ENCODE measurements around the gene TAF1A.
"Not testable (repeated sequence)": the region's sequence is repeated elsewhere in the genome, so short reads cannot be mapped to it uniquely, and the experiment has no call there.

TAF1A gene

DNA sequence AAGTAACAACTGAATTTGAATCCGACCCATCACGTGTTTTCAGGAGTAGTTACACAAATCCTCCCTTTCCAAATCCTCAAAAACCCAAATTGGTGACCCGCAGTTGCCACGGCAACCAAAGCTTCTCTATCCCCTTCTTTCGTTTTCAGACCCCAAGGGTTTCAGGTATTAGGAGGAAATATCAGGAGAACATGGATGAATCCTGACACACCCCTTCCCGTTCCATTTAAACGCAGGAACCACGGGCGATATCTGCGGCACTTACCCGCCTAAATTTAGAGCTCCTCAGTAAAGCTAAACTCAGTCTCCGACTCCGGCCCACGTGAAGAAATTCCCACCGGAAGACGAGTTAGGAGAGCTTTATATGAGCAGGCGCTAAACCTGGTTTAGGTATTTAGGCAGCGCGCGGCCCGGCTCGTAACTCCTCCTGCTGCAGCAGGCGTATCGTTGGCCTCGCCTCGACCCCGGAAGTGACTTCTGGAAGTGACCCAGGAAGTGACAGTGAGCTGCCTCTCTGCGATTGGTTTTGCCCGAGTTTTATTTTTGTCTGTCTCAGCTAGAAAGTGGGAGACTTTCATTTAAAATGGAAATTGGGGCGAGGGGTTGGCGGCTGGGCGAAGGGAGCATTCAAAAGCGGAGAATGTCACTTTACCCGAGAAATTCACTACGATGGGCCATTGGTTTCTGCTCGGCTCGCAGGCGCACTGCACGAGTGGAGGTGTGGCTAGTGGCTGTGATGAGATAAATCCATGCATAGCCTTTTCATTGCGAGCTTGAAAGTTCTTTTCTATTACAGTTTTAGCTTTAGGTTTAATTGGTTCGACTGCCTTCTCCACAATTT is at the start of gene TAF1A:
TSS of gene TAF1A (minus strand) at position 472 of the 841 bp plus-strand sequence.
- peak; percentile 85 for DNase-seq (ENCODE audit: low spot score)

DNA sequence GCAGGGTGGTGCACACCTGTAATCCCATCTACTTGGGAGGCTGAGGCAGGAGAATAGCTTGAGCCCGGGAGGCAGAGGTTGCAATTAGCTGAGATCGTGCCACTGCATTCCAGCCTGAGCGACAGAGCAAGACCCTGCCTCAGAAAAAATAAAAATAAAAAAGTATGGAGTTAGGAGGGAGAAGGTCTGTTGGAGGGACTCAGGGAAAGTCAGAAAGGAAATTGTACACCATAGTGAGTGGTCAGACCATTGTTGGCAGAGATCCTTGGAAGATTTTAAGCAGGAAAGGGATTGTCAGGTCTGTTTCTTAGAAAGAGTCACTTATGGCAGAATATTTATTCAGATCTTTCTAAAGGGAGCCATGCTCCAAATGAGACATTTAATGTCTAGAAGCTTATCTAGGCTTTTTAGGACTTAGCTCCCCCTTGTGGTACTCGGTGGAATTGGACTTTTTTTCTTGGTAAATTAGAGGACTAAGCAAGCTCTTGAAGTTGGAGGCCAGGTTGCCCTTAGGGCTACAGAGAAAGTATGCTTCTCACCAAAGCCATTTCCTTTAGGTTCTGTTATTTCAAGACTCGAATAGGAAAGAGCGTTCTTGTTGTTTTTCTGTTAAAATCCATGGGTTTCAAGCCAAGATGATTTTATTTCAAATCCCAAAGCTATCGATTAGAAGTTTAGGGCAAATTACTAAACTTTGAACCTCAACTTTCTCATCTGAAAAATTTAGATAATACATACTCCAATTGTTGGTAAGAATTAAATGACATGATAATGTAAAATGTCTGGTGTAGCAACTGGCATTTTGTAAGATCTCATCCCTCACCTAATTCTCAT is 44.7 kb upstream of the TAF1A start:
- peak; percentile 52 for DNase-seq (ENCODE audit: low spot score)

DNA sequence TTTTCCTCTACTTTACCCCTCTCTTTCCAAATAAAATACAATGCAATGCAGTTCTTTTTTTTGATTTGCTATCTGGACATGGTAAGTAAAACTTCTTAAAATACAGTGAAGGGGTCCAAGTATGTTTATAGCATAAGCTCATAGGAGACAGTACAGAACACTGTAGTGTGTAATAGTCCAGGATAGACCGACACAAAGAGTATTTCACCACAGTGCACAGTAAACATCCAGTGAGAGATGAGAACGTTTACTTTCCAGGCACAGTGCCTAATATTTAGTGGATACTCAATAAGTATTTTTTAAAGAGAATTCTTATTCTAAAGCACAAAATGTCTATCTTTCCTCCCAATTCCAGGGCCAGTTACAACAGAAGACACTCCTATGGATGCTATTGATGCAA is 43.0 kb upstream of the TAF1A start:
- no peak for DNase-seq (ENCODE audit: low spot score)

DNA sequence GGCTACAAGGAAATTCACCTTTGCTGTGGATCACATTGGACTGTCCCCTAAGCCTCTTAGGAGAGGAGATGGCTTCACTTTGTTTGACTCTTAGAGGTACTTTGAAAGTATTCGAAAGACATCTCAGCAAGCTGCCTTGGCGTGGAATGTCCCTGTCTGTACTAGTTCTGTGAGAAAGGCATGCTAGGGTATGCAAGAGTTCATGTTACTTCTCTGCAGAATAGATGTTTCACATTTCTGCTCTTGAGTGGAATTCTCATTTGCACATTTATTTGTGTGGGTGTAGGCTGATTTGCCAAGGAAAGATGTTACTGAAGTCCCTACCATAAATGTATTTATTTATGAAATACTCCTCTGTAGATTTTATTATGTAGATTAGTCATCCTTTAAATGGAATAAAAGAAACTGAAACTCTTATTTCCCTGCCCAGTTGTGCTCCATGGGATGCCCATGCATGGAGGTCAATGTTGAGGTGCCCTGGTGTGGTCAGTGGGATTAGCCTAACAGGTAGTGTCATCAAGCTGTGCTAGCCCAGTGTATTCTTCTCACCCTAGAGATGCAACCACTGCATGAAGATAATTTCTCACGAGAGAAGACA is 42.0 kb upstream of the TAF1A start:
- no peak for DNase-seq (ENCODE audit: low spot score)

DNA sequence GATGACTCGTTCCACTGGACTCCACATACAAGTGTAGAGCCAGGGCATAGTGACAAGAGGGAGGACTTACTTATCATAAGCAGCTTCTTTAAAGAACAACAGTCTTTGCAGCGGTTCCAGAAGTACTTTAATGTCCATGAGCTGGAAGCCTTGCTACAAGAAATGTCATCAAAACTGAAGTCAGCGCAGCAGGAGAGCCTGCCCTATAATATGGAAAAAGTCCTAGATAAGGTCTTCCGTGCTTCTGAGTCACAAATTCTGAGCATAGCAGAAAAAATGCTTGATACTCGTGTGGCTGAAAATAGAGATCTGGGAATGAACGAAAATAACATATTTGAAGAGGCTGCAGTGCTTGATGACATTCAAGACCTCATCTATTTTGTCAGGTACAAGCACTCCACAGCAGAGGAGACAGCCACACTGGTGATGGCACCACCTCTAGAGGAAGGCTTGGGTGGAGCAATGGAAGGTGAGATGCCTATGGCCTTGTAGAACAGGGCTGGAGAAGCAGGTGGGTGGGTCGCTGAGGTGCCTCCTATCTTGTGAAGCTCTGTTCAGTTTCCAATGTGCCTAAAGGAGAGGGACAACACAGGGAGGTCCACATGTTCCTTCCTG is 40.3 kb upstream of the TAF1A start:
- no peak for DNase-seq (ENCODE audit: low spot score)

DNA sequence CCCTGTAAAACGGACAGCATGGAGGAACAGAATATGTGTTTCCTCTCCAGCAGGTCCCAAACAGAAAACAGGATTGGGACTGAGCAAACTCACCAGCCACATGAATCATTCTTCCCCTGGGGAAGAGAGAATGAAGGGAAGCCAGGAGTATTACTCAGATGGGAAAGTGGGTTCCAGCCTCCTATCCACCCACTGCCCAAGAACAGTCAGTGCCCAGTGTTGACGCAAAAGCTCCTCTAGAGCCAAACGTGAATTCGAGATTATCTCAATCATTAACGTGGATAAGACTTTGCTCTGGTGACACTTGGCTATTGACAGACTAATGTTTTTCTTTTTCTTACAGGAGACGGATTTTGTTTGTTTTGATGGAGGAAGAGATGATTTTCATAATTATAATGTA is 37.5 kb upstream of the TAF1A start:
- DNase-seq (ENCODE audit: low spot score): no peak

DNA sequence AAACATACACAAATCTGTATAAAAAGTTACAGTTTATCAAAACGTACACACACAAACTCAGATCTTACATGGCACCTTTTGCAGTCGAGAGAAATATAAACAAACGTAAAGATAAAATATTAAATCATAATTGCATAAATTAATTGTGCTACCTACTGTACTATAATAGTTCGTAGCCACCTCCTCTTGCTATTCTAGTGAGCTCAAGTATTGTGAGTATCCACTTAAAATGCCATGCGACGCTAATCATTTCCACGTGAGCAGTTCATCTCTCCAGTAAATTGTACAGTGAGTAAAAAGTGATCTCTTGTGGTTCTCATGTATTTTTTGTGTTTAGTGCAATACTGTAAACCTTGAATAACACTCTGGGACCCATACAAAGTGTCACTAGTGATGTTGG is 34.5 kb upstream of the TAF1A start:
- no peak for DNase-seq (ENCODE audit: low spot score)

DNA sequence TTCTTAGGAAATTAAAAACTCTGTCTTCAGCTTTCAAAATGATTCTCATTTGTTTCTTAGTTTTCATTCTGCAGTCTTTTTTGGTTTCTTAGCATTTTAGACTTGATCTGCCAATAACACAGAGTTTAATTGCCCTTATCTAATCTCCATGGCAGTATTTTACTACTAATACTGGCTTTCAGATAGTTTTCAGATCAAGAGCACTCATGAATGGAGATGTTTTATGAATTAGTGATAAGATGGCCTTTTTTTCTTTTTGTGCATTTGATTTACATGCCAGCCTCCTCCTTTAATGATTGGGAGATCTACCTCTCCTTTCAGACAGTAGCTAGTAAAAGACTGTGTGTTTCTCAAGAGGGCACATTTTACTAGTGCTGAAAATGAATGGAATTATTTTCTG is 33.7 kb upstream of the TAF1A start:
- DNase-seq (ENCODE audit: low spot score): no peak

DNA sequence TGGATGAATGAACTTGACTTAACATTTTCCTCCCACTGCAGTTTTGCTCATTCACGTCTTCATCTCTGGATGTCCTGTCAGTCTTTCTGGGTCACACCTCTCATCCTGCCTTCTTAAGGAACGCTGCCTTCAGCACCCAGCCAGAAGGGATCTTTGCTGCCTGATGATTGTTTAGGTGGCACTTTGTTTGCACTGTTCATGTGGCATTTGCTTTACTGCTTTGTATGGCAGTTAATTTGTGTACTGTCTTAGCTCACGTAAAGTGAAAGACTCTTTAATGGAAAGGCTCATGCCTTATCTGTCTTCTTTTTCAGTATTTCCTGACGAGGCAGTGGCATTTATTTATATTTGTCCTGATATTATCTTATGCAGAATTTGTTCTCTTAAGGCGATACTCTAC is 33.0 kb upstream of the TAF1A start:
- no peak for DNase-seq (ENCODE audit: low spot score)

DNA sequence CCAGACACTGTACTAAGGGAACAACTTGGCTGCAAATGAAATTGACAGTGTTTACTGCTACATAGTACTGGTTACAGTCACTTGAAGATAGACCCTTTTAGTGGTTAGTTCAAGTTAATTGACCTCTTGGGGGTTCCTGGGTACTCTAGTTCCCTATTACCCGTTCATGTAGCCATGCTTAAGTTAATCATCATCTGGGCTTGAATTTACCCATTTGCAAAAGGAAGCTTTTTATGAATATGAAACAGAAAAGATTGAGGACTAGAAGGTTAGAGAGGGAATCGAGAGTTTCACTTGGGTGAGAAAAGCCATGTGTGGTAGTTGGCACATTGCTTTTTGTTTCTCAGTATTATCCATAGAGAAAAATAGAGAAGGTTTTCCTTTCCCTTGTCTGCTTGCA is 30.8 kb upstream of the TAF1A start:
- DNase-seq (ENCODE audit: low spot score): no peak

DNA sequence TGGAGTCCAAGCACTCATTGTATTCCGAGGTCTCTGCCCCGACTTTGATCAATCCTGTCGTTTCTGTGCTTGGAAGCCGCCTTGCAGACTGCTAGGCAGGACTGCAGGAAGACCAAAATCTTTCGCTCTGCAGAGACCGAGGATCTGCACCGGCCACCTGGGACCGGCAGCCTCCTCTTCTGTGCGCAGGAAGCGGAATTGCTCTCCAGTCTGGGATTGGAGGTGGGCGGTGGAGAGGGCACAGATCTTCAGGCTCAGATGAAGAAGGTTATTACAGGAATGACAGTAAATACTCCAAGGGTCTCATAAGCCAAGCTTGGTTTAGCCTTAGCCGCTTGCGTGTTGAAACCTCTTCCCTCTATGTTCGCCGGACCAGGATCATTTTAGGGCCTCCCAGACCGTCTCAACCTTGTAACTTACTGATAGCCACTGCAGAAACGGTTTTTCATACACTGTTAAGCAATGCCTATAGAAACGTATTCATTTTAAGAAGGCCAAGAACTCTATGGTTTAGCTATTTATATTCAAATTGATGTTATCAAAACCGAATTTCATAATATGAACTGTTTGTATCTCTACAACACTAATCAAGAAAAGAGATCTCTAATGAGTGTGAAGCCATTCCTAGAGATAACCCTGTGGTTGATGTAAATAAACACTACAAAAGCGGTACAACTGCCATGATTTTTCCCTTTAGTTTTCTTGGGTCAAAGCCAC is 29.3 kb upstream of the TAF1A start:
- DNase-seq (ENCODE audit: low spot score): peak; percentile 58

DNA sequence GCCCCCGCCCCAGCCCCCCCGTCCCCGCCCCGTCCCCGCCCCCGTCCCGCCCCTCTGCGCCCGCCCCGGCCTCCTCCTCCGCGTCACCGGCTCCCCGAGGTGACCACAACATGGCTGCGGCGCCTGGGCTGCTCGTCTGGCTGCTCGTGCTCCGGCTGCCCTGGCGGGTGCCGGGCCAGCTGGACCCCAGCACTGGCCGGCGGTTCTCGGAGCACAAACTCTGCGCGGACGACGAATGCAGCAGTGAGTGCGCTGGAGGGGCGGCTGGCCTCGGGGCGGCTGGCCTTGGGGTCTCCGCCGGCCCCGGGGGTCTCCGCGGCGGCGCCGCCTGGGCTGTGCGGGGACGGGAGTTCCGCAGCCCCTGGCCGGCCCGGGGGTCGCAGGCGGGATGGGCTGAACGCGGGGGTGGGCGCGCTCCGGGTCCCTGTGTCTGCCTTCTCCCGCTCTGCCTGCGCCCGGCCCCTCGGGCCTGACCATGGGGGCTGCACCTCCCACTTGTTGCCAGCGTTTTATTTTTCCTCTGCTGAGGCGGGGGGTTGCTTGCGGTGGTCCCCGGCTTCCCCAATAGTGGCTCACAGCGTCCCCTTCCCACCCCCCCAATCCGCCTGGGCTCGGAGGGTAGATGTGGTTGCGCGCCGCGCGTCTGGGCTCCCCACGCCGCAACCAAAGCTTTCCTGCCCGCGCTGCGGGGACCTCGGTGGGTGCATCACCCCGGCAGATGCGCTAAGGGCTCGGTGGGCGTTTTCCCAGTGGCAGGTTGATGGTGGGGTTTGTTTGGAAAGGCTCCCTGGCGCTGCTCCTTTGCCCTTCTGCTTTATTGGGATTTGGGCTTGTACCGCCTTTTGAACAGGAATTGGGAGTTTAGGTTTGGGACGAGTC is 28.5 kb upstream of the TAF1A start, which contains the start of gene MIA3:
TSS of gene MIA3 (plus strand) at position 97 of the 879 bp plus-strand sequence. CDS start at position 111, 14 bp downstream.
- DNase-seq (ENCODE audit: low spot score): peak; percentile 86

DNA sequence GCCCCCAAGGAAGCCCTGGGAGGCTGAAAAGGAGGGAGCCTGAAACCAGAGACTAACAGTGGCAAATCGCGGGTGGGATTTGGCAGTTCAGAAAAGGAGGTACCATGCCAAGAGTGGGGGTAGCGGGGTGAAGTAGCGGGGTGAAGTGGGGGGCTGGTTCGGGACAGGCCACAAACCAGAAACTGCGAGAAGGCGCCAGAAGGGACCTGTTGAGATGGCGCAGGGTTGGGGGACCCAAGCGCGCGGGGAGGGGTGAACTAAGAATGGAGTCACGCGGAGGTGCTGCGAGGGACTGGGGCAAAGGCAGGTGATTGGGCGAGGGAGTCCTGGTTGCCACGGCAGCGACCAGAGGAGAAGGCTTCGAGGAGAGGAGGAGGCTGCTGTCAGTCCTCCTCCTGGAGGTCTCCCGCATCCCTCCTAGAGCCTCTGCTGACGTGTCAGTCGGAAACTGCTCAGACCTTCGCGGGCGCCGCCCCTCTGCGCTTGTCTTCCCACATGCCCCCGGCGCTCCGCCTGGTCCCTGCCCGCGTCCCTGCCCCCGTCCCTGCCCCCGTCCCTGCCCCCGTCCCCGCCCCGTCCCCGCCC is 27.7 kb upstream of the TAF1A start:
- peak; percentile 96 for DNase-seq (ENCODE audit: low spot score)

DNA sequence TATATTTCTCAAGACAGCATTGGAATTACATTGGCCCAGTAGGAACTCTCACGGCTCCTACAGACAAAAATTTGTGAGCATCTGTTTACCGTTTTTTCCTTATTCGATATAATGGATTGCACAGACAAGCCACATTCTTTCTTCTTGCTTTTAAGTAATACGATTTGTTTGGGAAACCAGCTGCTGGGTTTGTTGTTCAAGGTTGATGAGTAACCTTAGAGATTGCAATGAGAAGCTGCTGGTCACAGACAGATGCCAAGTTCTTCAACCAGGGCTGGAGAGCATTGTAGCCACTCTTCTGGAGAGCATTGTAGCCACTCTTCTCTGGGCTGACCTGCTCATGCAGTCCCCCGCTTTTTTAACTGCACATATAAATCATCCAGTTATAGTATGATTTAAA is 26.8 kb upstream of the TAF1A start:
- no peak for DNase-seq (ENCODE audit: low spot score)

DNA sequence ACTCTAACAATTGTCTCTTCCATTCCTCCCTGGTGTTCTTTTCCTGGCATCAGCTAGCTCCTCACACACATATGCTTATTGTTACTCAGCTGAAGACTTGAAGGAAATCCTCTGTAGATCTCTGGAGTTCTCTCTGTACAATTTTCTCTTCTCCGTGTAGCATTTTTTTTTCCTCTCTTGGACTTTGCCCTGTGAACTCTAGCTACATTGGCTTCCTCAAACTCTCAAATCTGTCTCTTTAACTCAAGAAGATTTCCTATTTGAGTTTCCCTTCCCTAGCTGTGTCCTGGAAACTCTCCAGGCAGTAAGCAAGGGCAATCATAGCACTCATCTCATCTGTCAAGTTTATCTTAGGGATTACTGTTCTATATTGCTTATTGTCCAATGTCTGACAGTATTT is 23.9 kb upstream of the TAF1A start:
- DNase-seq (ENCODE audit: low spot score): no peak

DNA sequence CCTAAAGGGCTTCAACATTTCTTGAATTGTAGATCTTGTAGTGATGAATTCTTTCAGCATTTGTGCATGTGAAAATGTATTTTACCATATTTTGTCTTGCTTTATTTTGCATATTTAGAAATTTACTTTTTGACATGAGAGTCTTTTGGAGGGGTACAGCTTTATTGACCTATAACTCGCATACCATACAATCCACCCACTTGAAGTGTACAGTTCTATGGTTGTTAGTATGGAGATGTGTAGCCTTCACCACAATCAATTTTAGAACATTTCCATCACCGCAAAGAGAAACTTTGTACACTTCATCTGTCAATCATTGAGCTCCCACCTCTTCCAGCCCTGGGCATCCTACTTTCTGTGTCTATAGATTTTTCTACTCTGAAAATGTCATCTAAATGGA is 21.0 kb upstream of the TAF1A start:
- no peak for DNase-seq (ENCODE audit: low spot score)

DNA sequence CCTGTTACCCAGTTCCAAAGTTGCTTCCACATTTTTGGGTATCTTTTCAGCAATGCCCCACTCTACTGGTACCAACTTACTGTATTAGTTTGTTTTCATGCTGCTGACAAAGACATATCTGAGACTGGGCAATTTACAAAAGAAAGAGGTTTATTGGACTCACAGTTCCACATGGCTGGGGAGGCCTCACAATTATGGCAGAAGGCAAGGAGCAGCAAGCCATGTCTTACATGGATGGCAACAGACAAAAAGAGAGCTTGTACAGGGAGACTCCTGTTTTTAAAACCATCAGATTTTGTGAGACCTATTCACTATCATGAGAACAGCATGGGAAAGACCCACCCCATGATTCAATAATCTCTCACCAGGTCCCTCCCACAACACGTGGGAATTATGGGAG is 19.4 kb upstream of the TAF1A start:
- not testable (repeated sequence) for DNase-seq (ENCODE audit: low spot score)

DNA sequence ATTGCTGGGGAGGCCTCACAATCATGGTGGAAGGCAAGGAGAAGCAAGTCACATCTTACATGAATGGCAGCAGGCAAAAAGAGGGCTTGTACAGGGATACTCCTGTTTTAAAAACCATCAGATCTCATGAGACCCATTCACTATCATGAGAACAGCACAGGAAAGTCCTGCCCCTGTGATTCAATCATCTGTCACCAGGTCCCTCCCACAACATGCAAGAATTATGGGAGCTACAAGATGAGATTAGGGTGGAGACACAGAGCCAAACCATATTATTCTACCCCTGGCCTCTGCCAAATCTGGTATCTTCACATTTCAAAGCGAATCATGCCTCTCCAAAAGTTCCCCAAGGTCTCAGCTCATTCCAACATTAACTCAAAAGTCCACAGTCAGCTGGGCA is 17.0 kb upstream of the TAF1A start:
- DNase-seq (ENCODE audit: low spot score): no peak

DNA sequence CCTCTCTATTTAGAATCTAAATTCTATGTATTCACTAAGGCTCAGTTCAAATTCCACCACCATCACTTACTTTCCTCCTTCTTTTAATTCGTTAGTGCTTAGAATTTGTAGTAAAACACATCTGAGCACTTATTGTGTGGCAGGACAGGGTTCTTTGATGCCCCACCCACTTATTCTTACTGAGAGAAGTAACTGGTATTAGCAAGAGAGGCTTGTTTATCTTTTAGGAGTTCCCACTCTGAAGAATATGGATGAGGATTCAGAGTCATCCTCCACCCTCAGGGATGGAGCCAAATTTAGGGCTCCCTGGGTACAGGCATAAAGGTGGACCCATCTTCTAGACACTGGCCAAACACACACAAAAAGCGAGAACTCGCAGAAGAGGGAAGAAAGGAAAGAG is 11.5 kb upstream of the TAF1A start:
- DNase-seq (ENCODE audit: low spot score): no peak

DNA sequence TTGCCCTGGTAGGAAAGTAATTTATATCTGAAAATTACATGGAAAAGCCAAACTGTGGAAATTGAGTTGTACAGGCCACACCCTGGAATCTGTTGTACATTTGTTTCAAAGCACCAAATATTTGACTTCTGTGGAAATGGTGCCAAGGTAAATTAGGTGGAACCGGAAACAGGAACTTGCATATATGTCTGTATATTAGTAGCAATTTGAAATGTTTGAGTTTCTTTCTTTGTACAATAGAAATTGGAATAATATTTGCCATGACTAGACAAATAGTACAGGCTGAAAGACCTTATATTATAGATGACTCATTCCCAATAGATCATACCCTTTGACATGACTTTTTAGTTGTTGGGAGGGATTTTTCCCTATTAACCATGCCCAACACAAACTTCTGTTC is 10.5 kb upstream of the TAF1A start:
- DNase-seq (ENCODE audit: low spot score): no peak
